Activated CD4-positive, alpha-beta T cell treated with anti-CD3 and anti-CD28 coated beads, Interleukin-2, Interleukin-6, amounts not matched to agents 100 ng/mL and 50 ng/mL, durations not matched to agents 16 hours and 8 hours (primary cell): Measurements from ENCODE around the gene SRSF2.
"Not testable (repeated sequence)": the region's sequence is repeated elsewhere in the genome, so short reads cannot be mapped to it uniquely, and the experiment has no call there.

Source experiments
- DNase-seq: peaks from one replicate; pipeline ENCODE4 v3.0.0-alpha.2; 2020

The SRSF2 gene

DNA sequence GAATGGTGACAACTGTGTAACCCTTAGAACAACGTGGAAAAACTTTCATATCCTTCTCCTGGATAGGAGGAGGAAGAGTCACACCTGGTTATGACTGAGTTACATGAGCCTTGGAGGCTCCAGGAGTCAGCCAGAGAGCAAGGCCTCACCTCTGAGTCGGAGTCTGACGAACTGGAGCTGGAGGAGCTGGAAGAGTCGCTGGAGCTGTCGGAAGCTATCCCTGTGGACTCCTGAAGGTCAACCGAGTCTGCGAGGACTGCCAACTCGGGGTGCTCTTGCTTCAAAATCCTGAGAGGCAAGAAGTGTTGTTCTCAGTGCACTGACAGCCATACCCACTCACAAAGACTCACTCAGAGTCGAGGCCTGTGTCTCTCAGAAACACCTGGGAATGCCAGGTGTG is 16.9 kb downstream of the SRSF2 start:
- DNase-seq: no peak

DNA sequence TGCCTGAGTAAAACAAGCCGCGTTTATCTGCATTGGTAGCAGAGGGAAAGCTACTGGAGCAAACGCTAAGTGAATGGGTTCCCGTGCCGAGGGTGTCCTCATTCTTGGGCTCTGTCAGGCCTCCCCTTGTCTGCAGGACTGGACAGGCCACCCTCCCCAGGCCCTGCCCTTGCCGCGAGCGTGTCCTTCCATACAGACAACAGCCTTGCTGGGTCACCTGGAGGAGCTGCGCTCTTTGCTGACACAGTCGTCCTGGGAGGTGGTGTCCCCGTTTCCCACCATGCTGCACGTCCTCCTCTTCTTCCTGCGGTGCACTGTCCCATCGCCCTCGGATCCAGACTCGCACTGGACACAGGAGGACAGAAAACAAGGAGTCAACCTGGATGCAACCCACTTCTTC is 18.6 kb downstream of the SRSF2 start:
- no peak for DNase-seq

DNA sequence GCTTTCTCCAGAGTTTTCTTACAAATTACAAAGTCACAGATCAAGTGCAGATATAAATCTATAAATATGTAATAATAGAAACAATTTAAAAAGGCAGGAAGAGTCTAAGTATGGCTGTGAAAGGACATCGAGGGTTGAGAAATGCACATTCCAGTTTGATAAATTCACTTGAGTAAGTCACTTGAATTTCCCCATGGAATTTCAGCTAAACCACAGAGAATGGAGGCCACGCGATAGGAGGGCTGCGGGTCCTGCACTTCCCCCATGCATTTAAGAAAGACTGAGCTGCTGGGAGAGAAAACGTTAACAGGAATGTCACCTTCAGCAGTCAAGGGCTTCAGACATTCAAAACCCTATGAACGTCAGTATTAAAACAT is 20.3 kb downstream of the SRSF2 start:
- no peak for DNase-seq

DNA sequence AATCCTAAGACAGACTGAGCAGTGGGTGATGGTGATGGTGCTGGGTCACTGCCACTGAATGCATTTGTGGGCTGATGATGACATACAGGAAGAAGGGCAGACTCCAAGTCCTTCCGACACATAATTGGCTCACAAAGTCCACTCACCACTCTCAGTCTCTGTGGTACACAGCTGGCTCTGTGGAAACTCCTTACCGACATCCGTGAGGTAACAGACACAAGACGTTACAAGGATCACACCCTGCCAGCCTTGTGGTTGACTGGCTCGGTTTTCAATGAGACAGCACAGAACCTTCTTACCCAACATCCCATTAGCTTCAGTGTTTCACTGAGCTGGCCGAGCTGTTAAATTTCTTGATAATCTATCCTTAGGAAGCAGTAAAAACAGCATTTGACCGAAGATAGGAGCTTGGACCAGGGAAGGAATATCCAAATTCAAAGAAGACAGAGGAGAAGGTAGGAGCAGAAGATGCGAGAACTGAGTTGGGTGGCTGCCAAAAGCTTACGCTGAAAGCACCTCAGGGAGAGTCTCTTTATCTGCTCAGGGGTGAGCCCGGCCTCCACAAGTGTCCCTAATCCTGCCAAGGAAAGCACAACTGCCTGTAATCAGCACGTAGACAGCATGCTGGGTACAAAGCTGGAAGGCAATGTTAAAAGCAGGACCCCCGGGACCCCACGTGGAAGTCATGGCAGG is 20.8 kb downstream of the SRSF2 start:
- peak; percentile 47 for DNase-seq

DNA sequence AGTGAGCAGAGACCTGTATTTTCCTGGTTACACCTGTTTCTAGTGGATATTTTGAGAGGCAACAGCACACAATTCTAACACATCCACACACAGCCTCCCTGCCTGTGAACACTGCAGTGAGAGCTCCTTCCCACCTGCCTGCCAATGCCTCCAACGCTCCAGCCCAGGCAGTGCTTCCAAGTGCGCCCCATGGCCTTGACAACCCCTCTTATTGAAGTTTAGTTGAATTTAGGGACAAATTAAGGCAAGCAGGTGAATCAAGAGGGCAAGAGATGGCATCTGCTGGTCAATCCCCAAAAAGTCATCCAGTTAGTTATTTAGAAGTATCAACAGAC is 21.7 kb downstream of the SRSF2 start:
- no peak for DNase-seq

DNA sequence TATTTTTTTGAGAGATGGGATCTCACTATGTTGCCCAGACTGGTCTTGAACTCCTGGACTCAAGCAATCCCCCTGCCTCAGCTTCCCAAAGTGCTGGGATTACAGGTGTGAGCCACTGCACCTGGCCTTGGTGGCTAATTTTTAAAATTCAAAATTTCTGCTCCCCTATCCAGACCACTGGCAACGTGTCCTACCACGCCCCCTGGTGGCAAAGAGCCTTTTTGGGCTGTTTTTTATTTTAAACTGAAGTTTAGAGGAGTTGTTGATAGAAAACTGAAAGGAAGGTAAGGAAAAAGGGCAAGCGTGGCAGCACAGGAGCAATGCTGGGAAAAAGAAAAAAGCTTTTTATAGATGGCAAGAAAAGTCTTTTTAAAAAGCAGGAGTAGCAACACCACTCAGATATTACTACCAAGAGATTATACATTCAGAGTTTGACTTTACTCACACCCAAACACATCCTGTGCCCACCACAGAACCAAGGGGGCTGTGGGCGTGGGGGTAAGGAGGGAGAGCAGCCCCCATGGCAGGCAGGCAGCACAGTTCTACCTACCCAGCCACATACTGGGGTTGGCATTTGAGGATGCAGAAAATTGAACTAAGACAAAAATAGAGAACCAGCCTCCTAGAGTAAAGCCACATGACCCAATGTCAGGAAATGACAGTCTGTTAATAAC is 22.2 kb downstream of the SRSF2 start:
- peak; percentile 80 for DNase-seq

DNA sequence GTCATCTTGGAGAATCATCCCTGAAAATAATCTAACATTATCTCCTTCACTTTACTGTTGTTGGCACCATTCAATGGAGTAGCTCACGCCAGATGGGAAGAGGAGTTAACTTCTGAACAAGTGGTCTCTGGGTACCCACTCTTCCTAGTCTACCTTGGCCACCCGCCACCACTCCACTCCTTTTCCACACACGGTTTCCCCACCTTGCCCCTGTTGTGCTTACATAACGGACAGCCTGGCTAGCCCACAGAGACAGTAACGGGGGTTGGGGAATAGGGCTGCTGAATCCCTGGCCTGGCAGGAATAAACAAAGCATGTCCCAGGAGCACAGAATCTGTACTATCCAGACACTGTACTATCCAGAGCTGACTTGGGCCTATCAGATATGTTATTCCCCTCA is 22.8 kb downstream of the SRSF2 start:
- DNase-seq: no peak

DNA sequence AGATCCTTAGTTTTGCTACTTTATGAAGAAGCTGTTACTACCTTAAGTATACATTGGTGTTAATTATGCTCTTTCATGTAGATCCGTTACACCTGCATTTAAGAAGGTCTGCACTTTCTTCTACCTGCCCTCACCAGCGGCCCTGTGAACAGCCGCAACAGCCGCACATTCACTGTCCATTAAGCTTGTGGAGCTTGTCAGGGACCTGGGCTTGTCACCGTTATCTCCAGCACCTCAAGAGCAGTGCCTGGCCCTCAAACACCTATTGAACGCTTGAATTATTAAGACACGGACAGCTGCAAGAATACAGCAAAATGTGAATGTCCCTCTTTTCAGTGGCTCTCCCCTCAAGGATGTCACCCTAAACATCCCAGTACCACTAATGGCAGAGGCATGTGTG is 23.4 kb downstream of the SRSF2 start:
- no peak for DNase-seq

DNA sequence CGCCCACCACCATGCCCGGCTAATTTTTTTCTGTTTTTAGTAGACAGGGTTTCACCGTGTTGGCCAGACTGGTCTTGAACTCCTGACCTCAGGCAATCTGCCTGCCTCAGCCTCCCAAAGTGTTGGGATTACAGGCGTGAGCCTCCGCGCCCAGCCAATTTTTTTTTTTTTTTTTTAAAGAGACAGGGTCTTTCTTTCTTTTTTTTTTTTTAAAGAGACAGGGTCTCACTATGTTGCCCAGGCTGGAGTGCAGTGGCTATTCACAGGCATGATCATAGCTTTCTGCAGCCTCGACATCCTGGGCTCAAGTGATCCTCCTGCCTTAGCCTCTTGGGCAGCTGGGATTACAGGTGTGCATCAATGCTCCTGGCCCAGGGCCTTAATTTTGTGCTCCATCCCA is 24.8 kb downstream of the SRSF2 start:
- DNase-seq: not testable (repeated sequence)

DNA sequence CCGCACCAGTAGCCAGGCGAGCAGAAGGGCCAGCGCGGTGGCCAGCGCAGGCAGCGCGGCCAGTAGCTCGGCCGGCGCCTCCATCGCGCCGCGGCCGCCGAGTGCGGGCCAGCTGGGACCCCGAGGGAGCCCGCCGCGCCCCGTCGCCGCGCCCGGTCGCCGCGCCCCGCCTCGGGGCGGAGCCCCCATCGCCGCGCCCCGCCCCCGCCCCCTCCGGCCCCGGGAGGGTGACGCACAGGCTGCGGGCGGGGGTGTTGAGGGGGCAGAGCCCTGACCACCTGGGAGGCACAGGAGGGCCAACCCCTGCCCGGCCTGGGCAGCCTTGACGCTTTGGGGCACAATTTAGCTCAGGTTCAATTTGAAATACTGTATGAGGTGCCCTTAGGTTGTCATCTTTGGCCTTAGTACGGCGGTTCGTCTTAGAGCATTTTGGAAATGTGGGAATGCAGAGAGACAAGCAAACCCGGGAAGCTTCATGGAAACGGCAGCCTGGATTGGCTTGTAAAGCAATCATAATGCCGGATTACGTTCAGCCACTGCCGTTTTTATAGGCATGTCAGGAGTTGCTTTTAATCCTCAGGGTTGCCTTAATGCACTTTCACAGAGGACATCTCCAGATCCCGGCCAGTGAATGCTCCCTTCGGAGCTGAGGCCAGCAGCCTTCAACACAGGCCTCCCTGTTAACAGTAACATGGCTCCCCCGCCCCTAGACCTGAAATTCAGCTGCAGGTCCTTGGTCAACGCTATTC is 26.1 kb downstream of the SRSF2 start, which contains the start of gene MXRA7:
TSS of gene MXRA7 (minus strand) at position 103 of the 749 bp plus-strand sequence. CDS start at position 84, 19 bp downstream.
- peak; percentile 49 for DNase-seq

DNA sequence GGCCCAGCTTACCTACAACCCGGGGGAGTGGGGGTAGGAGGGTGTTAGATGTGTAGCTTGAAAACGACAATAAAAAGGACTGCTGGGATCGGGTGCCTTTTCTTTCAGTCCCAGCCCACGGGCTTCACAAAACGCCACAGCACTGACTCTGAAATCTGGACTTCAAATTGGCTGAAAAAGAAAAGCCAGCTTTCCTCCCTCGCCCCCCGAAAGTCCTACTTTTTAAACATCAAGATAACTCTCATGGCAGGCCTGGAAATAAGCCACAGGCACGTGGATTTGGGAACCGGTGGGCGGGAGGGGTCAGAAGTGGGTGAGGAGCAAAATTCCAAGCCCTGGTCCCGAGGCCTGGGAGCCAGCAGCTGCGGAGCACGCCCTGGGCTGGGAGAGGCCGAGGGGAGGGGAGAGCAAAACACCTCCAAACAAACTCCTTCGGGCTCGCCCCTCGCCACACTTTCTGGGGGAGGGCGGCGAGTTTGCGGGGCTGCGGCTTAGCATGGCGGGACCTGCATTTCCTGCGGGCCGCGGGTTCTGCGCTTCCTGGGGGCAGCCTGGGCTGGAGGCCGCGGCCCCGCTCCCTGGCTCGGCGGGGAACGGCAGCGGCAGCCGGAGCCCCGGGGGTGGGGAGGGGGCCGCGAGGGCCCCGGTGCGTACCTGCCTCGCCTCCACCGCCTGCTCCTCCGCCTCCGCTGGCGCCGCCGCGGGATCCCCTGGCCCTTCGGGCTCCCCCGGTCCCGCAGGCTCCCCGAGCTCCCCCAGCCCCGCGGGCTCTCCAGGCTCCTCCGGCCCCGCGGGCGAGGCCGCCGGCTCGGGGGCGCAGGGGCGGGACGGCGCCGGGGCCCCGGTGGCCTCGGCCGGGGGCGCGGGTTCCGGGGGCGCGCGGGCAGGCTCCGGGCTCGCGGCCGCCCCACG is 26.9 kb downstream of the SRSF2 start:
- not testable (repeated sequence) for DNase-seq

DNA sequence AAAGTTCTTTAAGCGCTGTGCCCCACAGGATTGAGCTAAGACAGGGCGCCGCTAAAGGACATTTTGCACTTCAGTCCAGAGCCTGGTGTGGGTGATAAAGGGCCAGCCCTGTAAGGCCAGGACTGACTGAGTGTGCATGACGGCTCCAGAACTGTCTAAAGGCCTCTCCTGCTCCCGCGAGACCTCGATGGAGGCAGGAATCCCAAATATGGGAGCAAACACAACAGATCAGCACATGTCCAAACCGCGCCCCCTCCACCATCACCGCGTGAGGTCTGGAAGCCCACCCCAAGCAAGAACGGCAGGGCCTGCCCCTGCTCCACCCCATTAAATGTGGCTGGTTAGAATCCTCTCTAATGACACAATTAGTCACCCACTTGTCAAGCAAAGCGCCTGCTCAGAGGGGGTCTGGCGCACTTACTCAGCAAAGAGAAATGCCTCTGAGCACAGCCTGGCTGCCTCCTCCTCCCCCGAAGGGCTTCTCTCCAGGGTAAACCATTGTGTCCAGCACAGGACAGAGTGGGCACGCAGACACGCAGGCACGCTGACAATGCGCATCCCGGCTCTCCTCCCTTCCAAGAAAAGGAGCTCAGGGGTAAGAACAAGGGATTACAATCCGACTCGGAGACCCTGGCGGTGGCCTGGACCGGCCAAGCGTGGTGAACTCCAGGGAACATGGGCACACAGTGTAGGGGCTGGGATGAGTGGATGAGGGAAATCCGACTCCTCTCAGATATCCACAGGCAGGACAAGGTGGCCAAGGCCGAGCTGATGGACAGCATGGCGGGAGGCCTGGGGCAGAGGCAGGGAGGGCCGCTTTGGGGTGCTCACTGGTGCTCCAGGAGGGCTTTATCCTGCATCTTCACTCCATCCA is 27.8 kb downstream of the SRSF2 start:
- DNase-seq: no peak

DNA sequence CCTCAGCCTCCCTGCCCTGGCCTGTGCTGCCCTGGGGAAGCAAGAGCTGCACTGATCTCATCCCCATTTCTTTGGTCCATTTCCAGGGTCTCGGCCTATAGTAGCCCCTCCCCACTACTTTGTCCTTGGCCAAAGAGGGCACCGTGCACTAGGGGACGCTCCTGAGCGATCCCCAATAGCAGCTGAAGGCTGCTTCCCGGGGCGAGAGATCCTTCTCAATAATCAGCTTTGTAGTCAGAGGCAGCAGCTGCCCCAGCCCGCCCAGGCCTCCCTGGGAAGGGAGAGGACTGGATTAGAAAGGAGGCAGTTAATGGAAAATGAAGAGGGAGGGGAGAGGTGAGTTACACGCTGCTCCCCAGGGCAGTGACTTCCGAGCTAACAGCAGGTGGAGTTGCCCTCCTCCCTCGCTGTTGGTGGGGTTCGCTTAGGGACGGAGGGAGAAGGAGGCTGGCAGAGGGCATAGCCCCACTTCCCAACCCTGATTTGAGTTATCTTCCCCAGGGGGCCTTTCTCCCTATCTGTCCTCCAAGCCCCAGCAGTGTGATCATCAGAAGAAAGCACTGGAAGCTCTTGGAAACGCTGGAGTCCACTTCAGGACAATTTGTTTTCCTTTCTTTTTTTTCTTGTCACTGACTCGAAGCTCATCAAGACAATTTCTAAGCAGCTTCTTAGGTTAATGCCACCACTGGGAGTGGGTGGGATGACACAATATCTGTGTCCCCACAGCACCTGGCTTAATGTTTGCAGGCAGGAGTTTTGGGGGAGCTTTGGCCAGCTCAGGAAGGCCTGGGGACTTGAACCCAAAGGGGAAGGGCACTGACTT is 28.9 kb downstream of the SRSF2 start:
- DNase-seq: no peak

DNA sequence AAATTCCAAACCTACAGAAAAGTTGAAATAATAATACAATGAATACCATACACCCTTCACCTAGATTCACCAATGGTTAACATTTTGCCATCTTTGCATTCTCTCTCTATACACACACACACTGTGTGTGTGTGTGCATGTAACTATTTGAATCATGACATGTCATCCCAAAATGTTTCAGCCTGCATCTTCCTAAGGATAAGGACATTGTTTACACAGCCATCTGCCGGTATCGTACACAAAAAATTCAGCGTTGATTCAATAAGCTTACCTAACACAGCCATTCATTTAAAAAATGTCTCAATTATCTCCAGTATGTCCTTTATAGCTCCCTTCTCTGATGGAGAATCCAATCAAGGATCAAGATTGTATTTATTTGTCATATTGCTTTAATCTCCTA is 30.3 kb downstream of the SRSF2 start:
- DNase-seq: no peak

DNA sequence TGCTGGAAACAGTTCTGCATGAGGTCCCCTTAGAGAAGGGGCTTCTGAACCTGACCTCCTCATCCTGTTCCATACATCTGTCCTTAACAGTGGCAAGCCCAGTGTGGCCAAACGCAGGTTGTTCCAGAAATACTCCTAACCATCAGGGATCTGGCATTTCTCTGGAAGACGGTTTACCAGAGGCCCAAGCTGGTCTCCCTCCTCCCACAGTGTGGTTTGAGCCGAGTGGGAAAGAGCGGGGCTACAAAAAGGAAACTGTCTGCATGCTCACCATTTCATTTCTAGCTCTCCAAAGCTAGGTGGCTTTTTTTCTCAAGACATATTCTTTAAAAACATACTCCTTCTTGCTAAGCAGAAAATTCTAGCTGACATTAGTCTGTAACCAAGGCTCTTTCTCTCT is 32.3 kb downstream of the SRSF2 start:
- DNase-seq: no peak

DNA sequence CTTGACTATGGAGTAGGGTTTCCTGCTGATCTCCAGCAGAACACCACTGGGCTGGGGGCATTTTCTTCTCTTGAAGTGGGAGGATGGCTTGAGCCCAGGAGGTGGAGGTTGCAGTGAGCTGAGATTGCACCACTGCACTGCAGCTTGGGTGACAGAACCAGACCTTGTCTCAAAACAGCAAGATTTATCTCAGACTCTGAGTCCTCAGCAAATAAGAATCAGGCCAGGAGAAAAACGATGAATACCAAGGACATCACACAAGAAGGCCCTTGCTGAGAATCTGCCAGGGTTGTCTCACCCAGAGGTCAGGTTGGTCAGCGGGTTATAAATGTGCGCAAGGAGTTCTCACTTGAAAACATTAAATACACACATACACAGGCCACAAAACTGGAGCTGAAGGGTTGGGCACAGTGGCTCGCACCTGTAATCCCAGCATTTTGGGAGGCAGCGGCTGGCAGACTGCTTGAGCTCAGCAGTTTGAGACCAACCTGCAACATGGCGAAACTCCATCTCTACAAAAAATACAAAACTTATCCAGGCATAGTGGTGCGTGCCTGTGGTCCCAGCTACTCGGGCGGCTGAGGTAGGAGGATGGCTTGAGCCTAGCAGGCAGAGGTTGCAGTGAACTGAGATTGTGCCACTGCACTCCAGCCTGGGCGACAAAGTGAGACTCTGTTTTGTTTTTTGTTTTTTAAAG is 34.0 kb downstream of the SRSF2 start:
- no peak for DNase-seq

DNA sequence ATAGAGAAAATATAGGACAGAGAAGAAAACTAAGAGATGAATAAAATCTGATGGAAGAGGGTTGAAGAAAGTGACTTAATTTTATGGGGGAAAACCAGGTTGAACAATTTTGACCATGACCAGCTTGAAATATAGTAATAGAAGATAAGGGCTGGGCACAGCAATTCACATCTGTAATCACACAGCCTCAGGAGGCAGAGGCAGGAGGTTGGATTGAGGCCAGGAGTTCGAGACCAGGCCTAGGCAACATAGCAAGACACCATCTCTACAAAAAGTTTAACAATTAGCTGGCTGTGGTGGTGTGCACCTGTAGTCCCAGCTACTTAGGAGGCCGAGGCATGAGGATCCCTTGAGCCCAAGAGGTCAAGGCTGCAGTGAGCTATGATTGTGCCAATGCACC is 35.1 kb downstream of the SRSF2 start:
- DNase-seq: no peak

DNA sequence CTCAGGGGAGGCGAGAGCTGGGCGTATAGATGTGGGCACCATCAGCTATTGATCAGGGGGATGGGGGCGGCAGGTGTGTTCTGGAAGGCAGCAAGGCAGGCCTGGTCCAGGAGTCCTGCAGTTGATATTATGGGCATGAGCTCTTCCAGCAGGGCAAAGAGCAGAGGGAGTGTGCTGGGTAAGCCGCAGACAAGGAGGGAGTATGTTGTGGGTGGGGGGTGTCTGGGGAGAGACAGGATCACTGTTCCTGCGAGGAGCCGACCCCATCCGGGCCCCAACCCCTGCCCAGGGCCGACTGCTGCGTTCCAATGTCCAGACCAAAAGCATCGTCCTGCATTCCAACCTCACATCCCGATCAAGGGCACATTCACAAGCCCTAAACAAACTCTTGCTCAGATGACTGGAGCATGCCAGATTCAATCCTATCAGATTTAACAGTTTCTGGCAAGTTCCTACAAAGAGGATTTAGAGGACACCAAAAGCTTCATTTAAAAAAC is 35.6 kb downstream of the SRSF2 start:
- no peak for DNase-seq

DNA sequence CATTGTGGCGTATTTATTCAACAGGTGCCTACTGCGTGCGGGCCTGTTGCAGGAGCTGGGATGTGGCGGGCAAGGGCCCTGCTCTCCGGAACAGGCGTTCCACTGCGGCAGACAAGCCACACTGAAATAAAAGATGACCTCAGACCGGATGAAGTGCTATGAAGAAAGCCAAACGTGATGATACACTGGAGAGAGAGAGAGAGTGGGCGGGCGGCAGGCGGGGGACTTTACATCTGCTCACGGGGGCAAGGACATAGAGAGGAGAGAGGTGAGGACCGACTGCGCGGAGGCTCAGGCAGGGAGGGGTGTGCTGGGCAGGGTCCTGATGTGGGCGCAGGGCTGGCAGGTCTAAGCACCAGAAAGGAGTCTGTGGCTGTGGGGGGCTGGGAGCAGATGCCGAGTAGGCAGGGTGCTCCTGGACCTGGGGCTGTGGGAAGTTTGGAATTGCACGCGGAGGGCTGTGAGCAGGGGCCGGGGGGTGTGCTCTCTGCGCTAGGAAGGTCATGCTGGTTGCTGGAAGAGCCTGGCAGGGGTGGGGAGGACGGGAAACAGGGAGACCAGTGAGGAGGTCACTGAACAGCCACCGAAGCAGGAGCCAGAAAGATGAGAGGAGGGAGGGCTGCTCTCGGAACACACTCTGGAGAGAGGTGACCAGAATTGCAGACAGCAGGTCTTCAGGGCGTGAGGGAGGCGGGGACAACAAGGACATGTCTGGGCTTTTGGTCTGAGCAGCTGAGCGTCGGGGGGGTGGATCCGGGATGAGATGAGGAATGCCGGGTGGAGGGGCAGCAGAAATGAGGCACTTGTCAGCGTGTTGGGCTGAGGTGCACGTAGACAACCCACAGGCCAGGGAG is 36.3 kb downstream of the SRSF2 start:
- DNase-seq: no peak
